ENCODE results near the gene CHST4.

DNA sequence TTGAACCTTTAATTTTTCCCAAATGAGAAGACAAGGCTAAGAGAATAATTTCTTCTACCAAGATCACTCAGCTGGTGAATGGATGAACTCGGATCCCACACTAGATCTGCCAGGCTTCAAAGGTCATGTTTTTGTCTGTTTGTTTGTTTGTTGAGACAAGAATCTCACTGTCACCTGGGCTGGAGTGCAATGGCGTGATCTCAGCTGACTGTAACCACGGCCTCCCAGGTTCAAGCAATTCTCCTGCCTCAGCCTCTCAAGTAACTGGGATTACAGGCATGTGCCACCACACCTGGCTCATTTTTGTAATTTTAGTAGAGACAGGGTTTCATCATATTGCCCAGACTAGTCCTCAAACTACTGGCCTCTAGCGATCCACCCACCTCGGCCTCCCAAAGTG, 43.7 kb upstream of the CHST4 start:
- TF ChIP-seq, protein P1, sequence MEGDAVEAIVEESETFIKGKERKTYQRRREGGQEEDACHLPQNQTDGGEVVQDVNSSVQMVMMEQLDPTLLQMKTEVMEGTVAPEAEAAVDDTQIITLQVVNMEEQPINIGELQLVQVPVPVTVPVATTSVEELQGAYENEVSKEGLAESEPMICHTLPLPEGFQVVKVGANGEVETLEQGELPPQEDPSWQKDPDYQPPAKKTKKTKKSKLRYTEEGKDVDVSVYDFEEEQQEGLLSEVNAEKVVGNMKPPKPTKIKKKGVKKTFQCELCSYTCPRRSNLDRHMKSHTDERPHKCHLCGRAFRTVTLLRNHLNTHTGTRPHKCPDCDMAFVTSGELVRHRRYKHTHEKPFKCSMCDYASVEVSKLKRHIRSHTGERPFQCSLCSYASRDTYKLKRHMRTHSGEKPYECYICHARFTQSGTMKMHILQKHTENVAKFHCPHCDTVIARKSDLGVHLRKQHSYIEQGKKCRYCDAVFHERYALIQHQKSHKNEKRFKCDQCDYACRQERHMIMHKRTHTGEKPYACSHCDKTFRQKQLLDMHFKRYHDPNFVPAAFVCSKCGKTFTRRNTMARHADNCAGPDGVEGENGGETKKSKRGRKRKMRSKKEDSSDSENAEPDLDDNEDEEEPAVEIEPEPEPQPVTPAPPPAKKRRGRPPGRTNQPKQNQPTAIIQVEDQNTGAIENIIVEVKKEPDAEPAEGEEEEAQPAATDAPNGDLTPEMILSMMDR (IDR thresholded peaks at IDR 0.05) = no peak
- no peak for TF ChIP-seq POLR2A (IDR thresholded peaks at IDR 0.05)
